GM18951 (cell line): Measurements from ENCODE around the gene MAFB.

ENCODE experiments used
- POLR2A ChIP-seq: IDR thresholded peaks from 4 replicates; pipeline ENCODE4 v1.6.1; 2011; ENCODE audit warnings: mild to moderate bottlenecking; ENCODE audit not compliant: insufficient read length, insufficient read depth; ENCODE audit errors: extremely low read depth
- in situ Hi-C: fragments of 300-500 bp; cut with MboI; formaldehyde crosslinking; loops from one replicate; pipeline ENCODE4 v1.12.0; 2022; ENCODE audit warnings: low sequenced_read_pairs, mixed read lengths, inconsistent platforms; ENCODE audit not compliant: unreplicated experiment

Gene MAFB

GRCh38 chr20:40670253-40670652, 18.8 kb downstream of the MAFB start:
- no peak for TF ChIP-seq POLR2A
- in situ Hi-C loops: no loop called here

- TF ChIP-seq POLR2A: no peak
- in situ Hi-C loops: no loop called here
Measured at GRCh38 chr20:40669692-40670091, 19.3 kb downstream of the MAFB start.

GRCh38 chr20:40668449-40669228, 20.4 kb downstream of the MAFB start:
- in situ Hi-C loops: no loop called here
- no peak for TF ChIP-seq POLR2A

GRCh38 chr20:40667503-40667902, 21.5 kb downstream of the MAFB start:
- in situ Hi-C loops: no loop called here
- TF ChIP-seq POLR2A: no peak

GRCh38 chr20:40666336-40666735, 22.7 kb downstream of the MAFB start:
- TF ChIP-seq POLR2A: no peak
- in situ Hi-C loops: no loop called here

GRCh38 chr20:40664891-40665290, 24.1 kb downstream of the MAFB start:
- no peak for TF ChIP-seq POLR2A
- in situ Hi-C loops: no loop called here

- in situ Hi-C loops: no loop called here
- no peak for TF ChIP-seq POLR2A
Measured at GRCh38 chr20:40663991-40664880, 24.8 kb downstream of the MAFB start.

GRCh38 chr20:40663304-40663790, 25.7 kb downstream of the MAFB start:
- in situ Hi-C loops: no loop called here
- no peak for TF ChIP-seq POLR2A

GRCh38 chr20:40659567-40659966, 29.5 kb downstream of the MAFB start:
- in situ Hi-C loops: no loop called here
- no peak for TF ChIP-seq POLR2A

GRCh38 chr20:40658509-40658908, 30.5 kb downstream of the MAFB start:
- no peak for TF ChIP-seq POLR2A
- in situ Hi-C loops: no loop called here

GRCh38 chr20:40657526-40657925, 31.5 kb downstream of the MAFB start:
- no peak for TF ChIP-seq POLR2A
- in situ Hi-C loops: no loop called here

- in situ Hi-C loops: no loop called here
- no peak for TF ChIP-seq POLR2A
Measured at GRCh38 chr20:40655451-40655850, 33.6 kb downstream of the MAFB start.

GRCh38 chr20:40654876-40655275, 34.2 kb downstream of the MAFB start:
- in situ Hi-C loops: no loop called here
- TF ChIP-seq POLR2A: no peak
